Calu3 (cell line): ENCODE measurements around the gene GABRB1. TPM values are rescaled to one million over a fixed set of nuclear protein-coding genes. Genes with fewer than 3 reads are reported as not detected.

ENCODE experiments used
- BruUV-seq: library from RNA; stranded (reverse); fragments of 400-500 nt; replicated peaks from 2 replicates; lab custom pipeline; 2021; lab: Mats Ljungman, UMichigan
- CTCF ChIA-PET: fragments of 300-600 bp; sonication (Branson Sonifier 250); formaldehyde crosslinking; loops from one replicate; lab custom pipeline; 2022; ENCODE audit warnings: antibody characterized with exemption; lab: Charles Lee
- DNase-seq: peaks from one replicate; pipeline ENCODE4 v3.0.0; 2022
- H3K27ac Mint-ChIP-seq: one replicate; pipeline ENCODE4 v1.8.0; 2022; ENCODE audit warnings: mixed read lengths; ENCODE audit not compliant: unreplicated experiment
- H3K27me3 Mint-ChIP-seq: one replicate; pipeline ENCODE4 v1.8.0; 2022; ENCODE audit warnings: mixed read lengths; ENCODE audit not compliant: unreplicated experiment
- H3K36me3 Mint-ChIP-seq: one replicate; pipeline ENCODE4 v1.8.0; 2022; ENCODE audit warnings: mild to moderate bottlenecking, moderate library complexity, mixed read lengths; ENCODE audit not compliant: insufficient read depth, unreplicated experiment
- H3K4me1 Mint-ChIP-seq: one replicate; pipeline ENCODE4 v1.8.0; 2022; ENCODE audit warnings: mild to moderate bottlenecking, low read depth, mixed read lengths; ENCODE audit not compliant: unreplicated experiment
- H3K4me3 Mint-ChIP-seq: one replicate; pipeline ENCODE4 v1.8.0; 2022; ENCODE audit warnings: mild to moderate bottlenecking, low read depth, moderate library complexity, mixed read lengths; ENCODE audit not compliant: unreplicated experiment
- H3K9me3 Mint-ChIP-seq: one replicate; pipeline ENCODE4 v1.8.0; 2022; ENCODE audit warnings: low read depth, mixed read lengths; ENCODE audit not compliant: unreplicated experiment
- intact Hi-C: fragments of 100-400 bp; cut with micrococcal nuclease; formaldehyde crosslinking; loops from one replicate; pipeline ENCODE4 v1.10.0; 2022; ENCODE audit not compliant: unreplicated experiment
- total RNA-seq: library from RNA; stranded (reverse); gene quantifications from 2 replicates; pipeline ENCODE4 v1.2.3, GENCODE V29; 2022
- TF ChIP-seq, protein P1 (sequence below): fragments of 200-600 bp; IDR thresholded peaks from one replicate; pipeline ENCODE4 v1.8.0; 2022; ENCODE audit warnings: antibody characterized with exemption; ENCODE audit not compliant: unreplicated experiment

Gene GABRB1
- total RNA-seq, 1 experiment from 2014 or later, result not detected

GRCh38 chr4:47160095-47160494 lies 128.7 kb downstream of the GABRB1 start:
- TF ChIP-seq, protein P1, sequence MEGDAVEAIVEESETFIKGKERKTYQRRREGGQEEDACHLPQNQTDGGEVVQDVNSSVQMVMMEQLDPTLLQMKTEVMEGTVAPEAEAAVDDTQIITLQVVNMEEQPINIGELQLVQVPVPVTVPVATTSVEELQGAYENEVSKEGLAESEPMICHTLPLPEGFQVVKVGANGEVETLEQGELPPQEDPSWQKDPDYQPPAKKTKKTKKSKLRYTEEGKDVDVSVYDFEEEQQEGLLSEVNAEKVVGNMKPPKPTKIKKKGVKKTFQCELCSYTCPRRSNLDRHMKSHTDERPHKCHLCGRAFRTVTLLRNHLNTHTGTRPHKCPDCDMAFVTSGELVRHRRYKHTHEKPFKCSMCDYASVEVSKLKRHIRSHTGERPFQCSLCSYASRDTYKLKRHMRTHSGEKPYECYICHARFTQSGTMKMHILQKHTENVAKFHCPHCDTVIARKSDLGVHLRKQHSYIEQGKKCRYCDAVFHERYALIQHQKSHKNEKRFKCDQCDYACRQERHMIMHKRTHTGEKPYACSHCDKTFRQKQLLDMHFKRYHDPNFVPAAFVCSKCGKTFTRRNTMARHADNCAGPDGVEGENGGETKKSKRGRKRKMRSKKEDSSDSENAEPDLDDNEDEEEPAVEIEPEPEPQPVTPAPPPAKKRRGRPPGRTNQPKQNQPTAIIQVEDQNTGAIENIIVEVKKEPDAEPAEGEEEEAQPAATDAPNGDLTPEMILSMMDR, result no peak
- no TSS peak for BruUV-seq
- H3K27ac Mint-ChIP-seq, result no peak overlapping the region
- no peak for DNase-seq
- peaks cover 6% of the 10 kb centered on the region for H3K27me3 Mint-ChIP-seq
- H3K9me3 Mint-ChIP-seq, result no peaks in the 10 kb centered on the region
- intact Hi-C loops, result no loop called here
- no peaks in the 10 kb centered on the region for H3K36me3 Mint-ChIP-seq
- no peaks in the 10 kb centered on the region for H3K4me1 Mint-ChIP-seq
- CTCF ChIA-PET, result no interaction called here
- H3K4me3 Mint-ChIP-seq, result no peak overlapping the region

GRCh38 chr4:47167081-47168035 lies 136.0 kb downstream of the GABRB1 start:
- Mint-ChIP-seq H3K9me3 (peaks cover 2% of the 10 kb centered on the region), H3K4me3 (no peak overlapping the region), H3K27me3 (peaks cover 28% of the 10 kb centered on the region), H3K4me1 (no peaks in the 10 kb centered on the region), H3K36me3 (no peaks in the 10 kb centered on the region), H3K27ac (no peak overlapping the region)
- TF ChIP-seq, protein P1, result no peak
- CTCF ChIA-PET, result no interaction called here
- DNase-seq, result no peak
- intact Hi-C loops, result no loop called here
- no TSS peak for BruUV-seq

DNA sequence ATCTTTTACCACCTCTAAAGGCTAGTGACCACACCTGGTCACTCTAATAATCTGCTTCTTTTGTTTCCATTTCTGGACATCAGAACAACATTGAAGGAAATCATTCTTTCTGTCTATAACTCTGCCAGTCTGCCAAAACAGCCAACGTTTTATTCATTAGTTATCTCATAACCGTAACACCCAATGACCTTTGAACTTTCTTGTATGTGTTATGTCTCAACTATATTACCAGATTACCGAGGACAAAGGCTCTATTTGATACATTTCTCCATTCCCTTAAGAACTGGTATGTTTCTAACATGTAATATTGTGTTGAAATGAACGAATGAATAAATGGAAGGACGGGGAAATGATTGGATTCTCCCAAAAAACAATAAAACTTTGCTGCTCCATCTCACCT lies 152.7 kb downstream of the GABRB1 start:
- BruUV-seq, result no TSS peak
- intact Hi-C loops, result no loop called here
- Mint-ChIP-seq H3K4me3 (no peak overlapping the region), H3K9me3 (no peaks in the 10 kb centered on the region), H3K27ac (no peak overlapping the region), H3K27me3 (no peaks in the 10 kb centered on the region), H3K36me3 (no peaks in the 10 kb centered on the region), H3K4me1 (no peaks in the 10 kb centered on the region)
- no peak for DNase-seq
- TF ChIP-seq, protein P1, result no peak
- CTCF ChIA-PET, result no interaction called here

- H3K4me3 Mint-ChIP-seq, result no peak overlapping the region
- no peaks in the 10 kb centered on the region for H3K27me3 Mint-ChIP-seq
- CTCF ChIA-PET, result no interaction called here
- intact Hi-C loops, result no loop called here
- no peaks in the 10 kb centered on the region for H3K36me3 Mint-ChIP-seq
- no TSS peak for BruUV-seq
- no peak overlapping the region for H3K27ac Mint-ChIP-seq
- no peaks in the 10 kb centered on the region for H3K9me3 Mint-ChIP-seq
- DNase-seq, result no peak
- H3K4me1 Mint-ChIP-seq, result no peaks in the 10 kb centered on the region
- TF ChIP-seq, protein P1, result no peak
These were observed 154.4 kb downstream of the GABRB1 start for GRCh38 chr4:47185761-47186160.
